Left forelimb (tissue), 1 donor: ENCODE data around the gene NDRG4.
"Not testable (repeated sequence)": the region's sequence is repeated elsewhere in the genome, so short reads cannot be mapped to it uniquely, and the experiment has no call there.

ENCODE experiments used
- DNase-seq: peaks from one replicate; pipeline ENCODE4 v3.0.0-alpha.2; 2018; ENCODE audit warnings: low spot score

NDRG4 gene

GRCh38 chr16:58464916-58465731, 34.8 kb upstream of the NDRG4 start:
- no peak for DNase-seq

- no peak for DNase-seq
Observed at GRCh38 chr16:58465817-58466216, 34.1 kb upstream of the NDRG4 start.

- DNase-seq: no peak
Observed at GRCh38 chr16:58466396-58466795, 33.5 kb upstream of the NDRG4 start.

DNA sequence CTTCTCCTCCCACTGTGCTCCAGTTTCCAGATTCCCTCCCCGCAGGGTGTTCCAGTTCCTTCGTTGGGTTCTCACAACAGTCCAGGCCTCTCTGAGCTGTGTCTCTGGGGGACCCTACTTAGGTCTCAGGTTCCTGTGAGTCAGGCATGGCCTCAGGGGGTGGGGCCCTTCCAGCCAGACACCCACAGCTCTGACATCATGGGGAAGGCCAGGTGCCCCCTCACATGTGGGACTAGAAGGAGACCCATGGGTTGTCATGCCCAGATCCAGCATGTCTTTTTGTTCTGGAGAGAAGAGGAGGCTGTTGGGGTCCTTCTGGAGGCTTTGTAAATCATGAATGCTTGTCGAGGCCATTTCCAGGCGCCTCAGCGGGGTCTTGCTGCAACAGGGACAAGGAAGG, 32.0 kb upstream of the NDRG4 start:
- no peak for DNase-seq

GRCh38 chr16:58471209-58471975, 28.6 kb upstream of the NDRG4 start:
- DNase-seq: no peak

GRCh38 chr16:58472266-58472665, 27.7 kb upstream of the NDRG4 start:
- no peak for DNase-seq

- no peak for DNase-seq
Observed at GRCh38 chr16:58472827-58473226, 27.1 kb upstream of the NDRG4 start.

DNA sequence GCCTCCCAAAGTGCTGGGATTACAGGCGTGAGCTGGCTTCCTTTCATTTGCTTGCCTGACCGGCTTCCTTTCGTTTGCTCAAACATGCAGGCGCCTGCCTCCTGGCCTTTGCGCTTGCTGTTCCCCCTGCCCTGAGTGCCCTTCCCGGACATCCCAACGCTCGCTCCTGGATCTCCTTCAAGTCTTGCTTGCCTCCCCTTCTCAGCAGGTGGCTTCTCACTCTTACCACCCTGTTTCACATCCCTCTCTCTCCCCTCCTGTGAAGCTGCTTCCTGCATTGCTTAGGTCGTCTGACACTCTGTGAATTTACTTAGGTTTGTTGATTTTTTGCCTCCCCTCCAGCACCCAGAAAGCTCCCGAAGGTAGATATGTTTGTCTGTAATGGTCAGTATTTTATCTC, 25.6 kb upstream of the NDRG4 start:
- DNase-seq: no peak

DNA sequence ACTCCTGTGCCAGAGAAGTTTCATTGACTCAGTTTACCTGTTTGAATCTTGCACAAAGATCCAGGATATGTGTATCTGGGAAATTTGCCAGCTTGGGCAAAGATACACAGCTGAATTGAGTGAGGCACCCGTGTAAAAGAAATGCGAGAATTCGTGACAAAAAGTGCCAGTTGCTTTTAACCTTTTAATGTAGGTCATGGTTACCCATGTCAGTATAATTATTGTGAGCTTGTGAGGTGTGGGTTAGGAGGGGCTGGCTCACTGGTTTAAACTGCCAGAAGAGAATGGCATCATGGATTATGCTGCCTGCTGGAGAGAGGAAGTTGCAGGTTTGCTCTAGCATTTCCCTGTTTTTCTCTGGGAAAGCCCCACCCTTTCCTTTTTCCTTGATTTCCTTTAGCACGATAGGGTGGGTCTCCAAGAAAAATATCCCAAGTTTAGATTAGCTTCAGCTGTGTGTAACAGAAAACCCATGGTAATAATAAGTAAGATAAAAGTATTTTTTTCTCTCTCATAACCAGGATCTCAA, 24.8 kb upstream of the NDRG4 start:
- DNase-seq: no peak

DNA sequence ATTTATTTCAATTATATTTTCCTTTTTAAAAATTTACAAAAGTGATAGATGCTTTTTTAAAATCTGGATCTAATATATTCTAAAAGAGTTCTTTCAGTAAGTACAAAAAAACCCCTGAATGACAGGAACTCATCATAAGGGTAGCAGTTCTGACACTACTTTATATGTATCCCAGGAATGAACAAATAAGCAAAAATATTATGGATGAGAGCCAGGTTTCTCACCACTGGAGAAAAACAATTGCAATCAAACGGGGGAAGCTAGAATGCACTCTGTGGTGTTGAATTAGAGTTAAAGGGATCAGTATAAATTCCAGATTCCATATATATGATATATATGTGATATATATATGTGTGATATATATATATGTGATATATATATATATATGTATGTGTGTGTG, 23.2 kb upstream of the NDRG4 start:
- no peak for DNase-seq

DNA sequence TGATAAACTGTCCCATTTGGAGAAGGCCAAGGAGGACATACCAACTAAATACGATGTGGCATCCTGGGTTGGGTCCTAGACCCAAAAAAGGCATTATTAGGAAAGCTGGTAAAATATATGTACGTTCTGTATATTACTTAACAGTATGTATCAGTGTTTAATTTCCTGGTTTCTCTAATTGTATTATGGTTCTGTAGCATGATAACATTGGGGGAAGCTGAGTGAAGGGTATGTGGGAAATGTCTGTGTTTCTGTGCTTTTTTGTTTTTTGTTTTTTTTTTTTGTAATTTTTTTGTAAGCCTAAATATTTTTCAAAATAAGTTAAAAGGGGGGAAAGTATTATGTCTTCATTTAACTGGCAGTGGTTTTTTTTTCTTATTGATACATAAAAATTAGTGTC, 21.5 kb upstream of the NDRG4 start:
- no peak for DNase-seq

GRCh38 chr16:58481226-58481869, 18.6 kb upstream of the NDRG4 start:
- no peak for DNase-seq

DNA sequence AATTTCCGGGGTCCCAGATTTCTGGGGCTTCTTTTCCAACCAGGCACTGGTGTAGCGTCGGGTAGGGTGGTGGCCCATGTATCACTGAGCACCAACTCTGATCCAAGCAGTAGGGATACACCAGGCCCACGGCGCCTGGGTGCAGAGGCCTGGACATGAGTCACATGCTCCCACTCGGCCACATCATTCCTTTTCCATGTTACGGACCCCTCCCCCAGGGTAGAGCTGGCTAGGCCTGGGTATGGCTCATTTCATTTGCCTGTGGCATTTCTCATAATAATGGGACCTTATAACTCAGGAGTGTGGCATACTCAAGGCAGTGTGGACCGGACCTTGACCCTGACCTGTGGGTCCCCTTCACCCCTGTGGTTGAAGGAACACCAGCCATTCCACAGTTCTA, 18.0 kb upstream of the NDRG4 start:
- no peak for DNase-seq

GRCh38 chr16:58485184-58485887, 14.6 kb upstream of the NDRG4 start:
- DNase-seq: no peak

GRCh38 chr16:58487566-58488351, 12.2 kb upstream of the NDRG4 start:
- DNase-seq: peak; percentile 85

GRCh38 chr16:58488531-58488930, 11.4 kb upstream of the NDRG4 start:
- DNase-seq: no peak

GRCh38 chr16:58490065-58490464, 9.9 kb upstream of the NDRG4 start:
- DNase-seq: peak; percentile 56

GRCh38 chr16:58490539-58490938, 9.4 kb upstream of the NDRG4 start:
- not testable (repeated sequence) for DNase-seq

GRCh38 chr16:58492066-58492465, 7.9 kb upstream of the NDRG4 start:
- no peak for DNase-seq

GRCh38 chr16:58492735-58493134, 7.2 kb upstream of the NDRG4 start:
- DNase-seq: no peak

- DNase-seq: no peak
Observed at GRCh38 chr16:58493756-58494431, 6.0 kb upstream of the NDRG4 start.
